ENCODE data around the gene PPBP.

DNA sequence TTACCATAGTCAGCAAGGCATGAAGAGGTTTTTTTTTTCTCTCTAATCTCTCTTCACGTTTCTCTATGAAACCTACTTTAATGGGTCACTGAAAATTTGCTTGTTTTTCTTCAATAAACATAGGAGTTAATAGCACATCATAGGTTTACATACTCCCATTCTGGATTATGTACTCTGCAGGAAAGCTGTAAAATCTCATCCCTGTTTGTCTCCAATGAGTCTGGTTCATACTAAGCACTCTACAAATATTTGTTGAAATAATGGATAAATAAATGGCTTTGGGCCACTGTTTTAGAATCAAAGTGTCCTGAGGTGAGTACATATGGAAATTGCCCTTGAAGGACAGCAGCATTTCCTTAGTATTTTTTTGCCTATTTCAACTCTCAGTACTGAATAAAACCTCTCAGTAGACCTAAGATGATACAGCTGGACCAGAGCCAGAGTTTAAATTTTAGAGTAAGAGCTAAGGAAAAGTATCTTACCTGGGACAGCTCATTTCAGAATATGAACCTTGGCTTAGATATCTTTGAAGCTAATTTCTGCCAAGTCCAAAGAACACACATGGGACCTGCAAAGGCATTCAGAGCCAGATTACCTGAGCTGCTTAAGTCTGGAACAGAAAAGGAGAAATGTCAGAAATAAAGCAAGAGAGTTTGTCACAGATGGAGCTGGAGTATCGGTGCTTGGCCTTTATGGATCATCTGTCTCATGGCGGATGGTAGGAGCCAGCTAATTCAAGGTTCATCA is 40.6 kb downstream of the PPBP start:
- TF ChIP-seq, protein P1, sequence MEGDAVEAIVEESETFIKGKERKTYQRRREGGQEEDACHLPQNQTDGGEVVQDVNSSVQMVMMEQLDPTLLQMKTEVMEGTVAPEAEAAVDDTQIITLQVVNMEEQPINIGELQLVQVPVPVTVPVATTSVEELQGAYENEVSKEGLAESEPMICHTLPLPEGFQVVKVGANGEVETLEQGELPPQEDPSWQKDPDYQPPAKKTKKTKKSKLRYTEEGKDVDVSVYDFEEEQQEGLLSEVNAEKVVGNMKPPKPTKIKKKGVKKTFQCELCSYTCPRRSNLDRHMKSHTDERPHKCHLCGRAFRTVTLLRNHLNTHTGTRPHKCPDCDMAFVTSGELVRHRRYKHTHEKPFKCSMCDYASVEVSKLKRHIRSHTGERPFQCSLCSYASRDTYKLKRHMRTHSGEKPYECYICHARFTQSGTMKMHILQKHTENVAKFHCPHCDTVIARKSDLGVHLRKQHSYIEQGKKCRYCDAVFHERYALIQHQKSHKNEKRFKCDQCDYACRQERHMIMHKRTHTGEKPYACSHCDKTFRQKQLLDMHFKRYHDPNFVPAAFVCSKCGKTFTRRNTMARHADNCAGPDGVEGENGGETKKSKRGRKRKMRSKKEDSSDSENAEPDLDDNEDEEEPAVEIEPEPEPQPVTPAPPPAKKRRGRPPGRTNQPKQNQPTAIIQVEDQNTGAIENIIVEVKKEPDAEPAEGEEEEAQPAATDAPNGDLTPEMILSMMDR (IDR thresholded peaks at IDR 0.05): no peak
- TF ChIP-seq POLR2A (IDR thresholded peaks at IDR 0.05) (no peak), EP300 (IDR thresholded peaks at IDR 0.05) (no peak)
